GM19043 (cell line): Measurements from ENCODE around the gene FBXW7.
A peak's percentile ranks its signal among the peaks of the same experiment; 100 is the strongest.

ENCODE experiments used
- ATAC-seq: cut with Tn5 transposase; IDR thresholded peaks from one replicate; pipeline ENCODE4 v1.9.1; 2021; ENCODE audit warnings: low read depth; ENCODE audit not compliant: unreplicated experiment

FBXW7 gene

DNA sequence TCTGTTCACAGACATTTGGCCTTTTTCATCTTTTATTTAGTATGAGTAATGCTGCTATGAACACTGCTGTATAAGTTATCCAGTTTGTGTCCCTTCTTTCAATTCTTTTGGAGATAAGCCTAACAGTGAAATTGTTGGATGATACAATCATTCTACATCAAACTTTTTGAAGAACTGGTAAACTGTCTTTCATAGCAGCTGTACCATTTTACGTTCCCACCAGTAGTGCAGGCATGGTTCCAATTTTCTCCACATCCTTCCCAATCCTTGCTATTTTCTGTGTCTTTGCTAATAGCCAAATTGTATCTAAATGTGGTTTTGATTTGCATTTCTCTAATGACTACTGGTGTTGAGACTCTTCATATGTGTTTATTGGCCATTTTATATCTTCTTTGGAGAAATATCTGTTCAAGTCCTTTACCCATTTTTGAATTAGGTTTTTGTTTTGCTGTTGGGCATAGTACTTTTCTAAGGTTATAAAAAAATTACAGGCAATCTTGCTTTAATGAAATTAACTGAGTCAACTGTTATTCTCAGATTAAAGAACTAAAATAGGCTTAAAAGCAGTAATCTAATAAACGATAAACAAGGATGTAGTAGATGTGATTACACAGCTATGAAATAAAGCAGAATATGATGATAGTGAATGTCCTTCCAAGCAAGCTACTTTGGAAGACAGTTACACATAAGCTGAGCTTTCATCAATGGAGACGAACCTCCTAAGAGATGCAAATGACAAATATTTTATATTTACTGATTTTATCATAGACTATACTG lies 57.2 kb downstream of the FBXW7 start:
- ATAC-seq, result no peak

- no peak for ATAC-seq
Measured at GRCh38 chr4:152476796-152477195, 59.1 kb downstream of the FBXW7 start.

GRCh38 chr4:152471251-152471792 lies 64.6 kb downstream of the FBXW7 start:
- no peak for ATAC-seq

- ATAC-seq, result no peak
Measured at GRCh38 chr4:152468408-152468807, 67.5 kb downstream of the FBXW7 start.

GRCh38 chr4:152467101-152467500 lies 68.8 kb downstream of the FBXW7 start:
- no peak for ATAC-seq

DNA sequence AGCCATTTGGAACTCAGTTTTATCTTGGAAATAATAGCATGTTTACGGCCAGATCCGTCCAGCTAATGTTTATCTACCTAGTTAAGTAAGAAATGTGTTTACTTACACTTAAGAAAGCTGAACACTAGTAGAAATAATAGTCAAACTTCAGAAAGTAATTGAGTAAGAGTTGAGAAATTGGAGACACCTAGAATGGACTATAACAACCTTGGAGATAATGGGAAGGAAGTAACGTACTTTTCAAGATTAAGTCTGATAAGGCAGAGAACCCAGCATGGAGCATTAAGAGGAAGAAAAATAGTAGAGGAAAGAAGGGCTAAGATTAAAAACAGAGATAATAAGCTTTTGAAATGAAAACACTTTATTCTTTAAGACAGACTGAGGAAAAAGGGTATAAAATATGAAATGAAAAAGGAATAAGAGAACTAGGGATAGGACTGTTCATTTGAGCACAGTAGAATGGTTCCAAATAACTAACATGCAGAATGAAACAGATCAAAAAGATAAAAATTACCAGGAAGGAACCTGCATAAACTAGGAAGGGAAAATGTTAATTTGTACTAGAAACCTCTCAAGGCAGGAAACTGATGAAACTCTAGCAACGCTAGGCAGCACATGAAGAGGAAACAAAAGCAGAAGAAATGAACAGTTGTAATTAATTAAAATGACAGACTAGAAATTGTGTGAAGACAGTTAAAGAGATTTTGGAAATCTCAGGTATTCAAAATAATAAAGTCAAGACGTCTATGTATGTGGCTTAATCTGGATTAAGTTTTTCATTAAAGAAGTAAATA lies 71.7 kb downstream of the FBXW7 start:
- ATAC-seq, result no peak

GRCh38 chr4:152463562-152463961 lies 72.3 kb downstream of the FBXW7 start:
- ATAC-seq, result no peak

DNA sequence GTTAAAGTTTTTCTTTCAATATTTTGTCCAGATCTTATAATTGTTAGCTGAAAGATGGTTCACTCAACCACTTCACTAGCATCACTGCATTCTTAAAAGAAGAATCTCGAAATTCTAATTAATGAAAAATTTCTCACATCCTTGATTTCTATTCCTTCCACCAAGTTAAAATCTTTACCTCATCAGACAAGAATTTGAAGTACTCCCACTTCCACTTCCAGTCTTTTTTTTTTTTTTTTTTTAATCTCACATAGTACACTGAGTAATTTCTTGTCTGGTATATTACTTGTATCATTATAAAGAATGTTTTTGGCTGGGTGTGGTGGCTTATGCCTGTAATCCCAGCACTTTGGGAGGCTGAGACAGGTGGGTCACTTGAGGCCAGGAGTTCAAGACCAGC lies 73.2 kb downstream of the FBXW7 start:
- ATAC-seq, result no peak

GRCh38 chr4:152462047-152462446 lies 73.8 kb downstream of the FBXW7 start:
- peak; percentile 77 for ATAC-seq

GRCh38 chr4:152460488-152460887 lies 75.4 kb downstream of the FBXW7 start:
- no peak for ATAC-seq

DNA sequence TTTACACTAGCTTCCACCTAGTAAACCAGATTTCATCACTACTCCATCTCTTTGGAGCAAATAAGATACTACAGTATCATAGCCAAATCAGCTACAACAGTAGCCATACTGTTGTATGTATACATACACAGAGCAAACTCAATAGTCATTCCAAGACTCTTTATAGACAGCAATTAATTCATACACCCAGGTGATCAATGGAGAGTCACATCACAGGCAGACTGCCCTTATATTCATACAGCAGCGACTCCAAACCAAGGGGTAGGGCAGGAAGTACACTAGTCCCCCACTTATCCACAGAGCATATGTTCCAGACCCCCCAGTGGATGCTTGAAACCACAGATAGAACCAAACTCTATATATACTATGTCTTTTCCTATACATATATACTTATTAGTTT lies 76.6 kb downstream of the FBXW7 start:
- no peak for ATAC-seq

DNA sequence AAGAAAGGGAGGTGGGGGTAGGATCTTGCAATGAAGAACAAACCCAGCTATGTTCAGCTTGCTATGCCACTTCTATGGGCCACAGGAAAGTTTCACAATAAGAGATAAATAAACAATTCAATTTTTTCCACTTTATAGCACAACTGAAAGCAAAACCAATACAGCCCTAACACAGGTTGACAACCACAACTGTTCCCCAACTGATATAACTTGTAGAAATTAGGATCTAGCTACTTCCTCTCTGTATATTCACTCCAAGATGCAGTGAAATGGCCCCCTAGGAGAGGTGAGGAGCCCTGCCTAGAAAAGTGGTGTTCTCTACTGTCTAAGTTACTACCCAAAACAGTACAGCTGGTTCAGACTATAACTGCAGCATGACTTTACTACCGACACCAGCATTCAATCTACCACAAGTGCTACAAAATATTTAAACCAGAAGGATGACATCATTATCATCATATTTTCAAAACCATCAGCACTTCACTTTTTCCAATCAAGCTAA lies 77.0 kb downstream of the FBXW7 start:
- no peak for ATAC-seq

GRCh38 chr4:152456609-152457008 lies 79.3 kb downstream of the FBXW7 start:
- no peak for ATAC-seq

DNA sequence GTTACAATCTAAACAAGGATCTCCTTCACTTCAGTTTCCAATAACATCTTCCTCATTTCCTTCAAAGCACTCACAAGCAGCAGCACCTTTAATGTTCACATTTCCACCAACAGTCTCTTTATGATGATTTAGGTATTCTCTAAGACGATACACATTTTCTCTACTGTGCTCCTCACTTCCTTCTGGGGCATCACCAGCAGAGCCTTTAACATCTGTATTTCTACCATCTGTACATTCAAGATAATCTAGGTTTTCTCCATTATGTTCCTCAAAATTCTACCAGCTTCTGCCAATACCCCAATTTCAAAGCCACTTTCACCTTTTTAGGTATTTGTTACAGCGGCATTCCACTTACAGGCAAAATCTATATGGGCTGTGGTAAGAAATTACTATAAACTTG lies 80.6 kb downstream of the FBXW7 start:
- ATAC-seq, result no peak

DNA sequence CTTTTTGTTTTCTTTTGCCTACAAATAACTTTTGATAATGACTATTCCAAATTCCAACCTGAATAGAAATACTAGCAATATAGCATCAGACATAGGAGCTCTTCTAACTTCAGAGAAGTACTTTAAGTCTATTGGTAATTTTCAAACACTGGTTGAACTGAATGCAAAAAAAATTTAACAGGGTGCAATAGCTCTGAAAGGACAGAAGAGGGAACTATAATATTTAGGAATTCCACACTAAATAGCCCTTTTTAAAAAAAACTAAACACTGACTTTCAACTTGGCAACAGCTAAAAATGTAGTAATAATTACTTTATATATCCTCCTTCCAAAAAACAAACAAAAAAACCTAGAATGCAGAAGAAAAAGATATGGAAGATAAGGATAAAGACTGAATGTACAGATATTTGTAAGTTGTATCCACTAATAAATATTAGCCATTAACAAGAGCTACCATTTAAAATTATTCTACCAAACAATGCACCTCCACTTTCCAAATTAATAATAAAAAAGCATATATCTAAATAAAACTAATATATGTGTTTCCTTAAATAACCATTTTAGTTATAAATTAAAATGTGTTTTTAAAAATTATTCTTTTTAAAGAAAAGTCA lies 81.4 kb downstream of the FBXW7 start:
- no peak for ATAC-seq

DNA sequence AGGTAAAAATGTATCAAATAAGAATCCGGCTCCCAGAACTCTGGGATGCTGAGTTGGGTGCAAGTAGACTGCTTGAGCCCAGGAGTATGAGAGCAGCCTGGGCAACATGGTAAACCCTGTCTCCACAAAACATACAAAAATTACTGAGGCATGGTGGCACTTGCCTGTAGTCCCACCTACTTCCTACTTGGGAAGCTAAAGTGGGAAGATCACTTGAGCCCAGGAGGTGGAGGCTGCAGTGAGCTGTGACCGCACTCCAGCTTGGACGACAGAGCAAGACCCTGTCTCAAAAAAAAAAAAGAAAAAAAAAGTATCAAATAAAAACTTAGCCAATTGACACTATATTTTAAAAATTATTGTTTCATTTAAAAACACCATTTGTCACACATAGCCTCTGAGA lies 84.4 kb downstream of the FBXW7 start:
- ATAC-seq, result no peak

GRCh38 chr4:152448854-152449253 lies 87.0 kb downstream of the FBXW7 start:
- ATAC-seq, result no peak

- ATAC-seq, result no peak
Measured at GRCh38 chr4:152448038-152448707, 87.7 kb downstream of the FBXW7 start.

GRCh38 chr4:152443859-152444258 lies 92.0 kb downstream of the FBXW7 start:
- no peak for ATAC-seq

DNA sequence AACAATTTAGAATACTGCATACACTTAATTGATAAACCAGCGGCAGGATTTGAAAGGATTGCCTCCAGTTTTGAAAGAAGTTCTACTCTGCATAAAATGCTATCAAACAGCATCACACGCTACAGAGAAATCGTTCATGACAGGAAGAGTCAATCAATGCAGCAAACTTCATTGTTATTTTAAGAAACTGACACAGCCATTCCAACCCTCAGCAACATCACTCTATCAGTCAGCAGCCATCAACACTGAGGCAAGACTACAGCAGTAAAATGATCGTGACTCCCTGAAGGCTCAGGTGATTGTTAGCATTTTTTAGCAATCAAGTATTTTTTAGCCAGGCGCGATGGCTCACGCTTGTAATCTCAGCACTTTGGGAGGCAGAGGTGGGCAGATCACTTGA lies 98.3 kb downstream of the FBXW7 start:
- no peak for ATAC-seq

- no peak for ATAC-seq
Measured at GRCh38 chr4:152436384-152436783, 99.5 kb downstream of the FBXW7 start.
